ENCODE results near the gene RDH5. TPM values are rescaled to one million over a fixed set of nuclear protein-coding genes. Genes with fewer than 3 reads are reported as not detected.

The RDH5 gene
- total RNA-seq, 1 donor from 2014 or later: 11.1 TPM

DNA sequence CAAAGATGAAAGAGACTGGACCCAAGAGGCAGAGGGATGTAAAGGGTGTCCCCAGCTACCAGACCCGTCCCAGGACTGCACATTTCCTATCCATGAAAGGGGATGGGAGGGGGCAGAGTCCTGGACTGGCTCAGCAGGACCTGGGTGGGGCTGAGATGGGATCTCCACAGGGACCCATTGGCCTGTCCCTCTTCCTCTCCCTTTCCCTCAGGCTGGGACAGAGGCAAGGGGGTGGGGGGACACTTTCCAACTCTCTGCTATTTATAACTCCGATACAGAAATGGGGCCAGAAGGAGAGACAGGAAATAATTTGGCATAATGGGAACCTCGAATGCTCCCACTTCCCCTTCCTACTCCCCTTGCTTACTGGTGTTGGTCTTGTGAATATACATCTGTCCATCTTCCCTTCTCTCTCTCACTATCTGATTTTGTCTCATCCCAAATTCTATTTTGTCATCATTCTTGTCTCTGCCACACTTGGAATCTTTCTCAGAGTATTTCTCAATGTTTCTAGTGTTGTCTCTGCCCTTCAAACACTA, 11.4 kb upstream of the RDH5 start:
- no peak for TF ChIP-seq CTCF (IDR thresholded peaks at IDR 0.05)
- ATAC-seq: peak in 1 of 2 donors; percentile 14
- no peak for DNase-seq
- peaks cover 14% of the 10 kb centered on the region for H3K27me3 ChIP-seq (ENCODE audit: low read depth)
- no peak overlapping the region for H3K4me3 ChIP-seq
- intact Hi-C loops (cut with DNase I): no loop called here
- H3K4me1 ChIP-seq: peaks cover 21% of the 10 kb centered on the region
- no peaks in the 10 kb centered on the region for H3K9me3 ChIP-seq
- no peaks in the 10 kb centered on the region for H3K36me3 ChIP-seq
- no peak overlapping the region for H3K27ac ChIP-seq

- Histone ChIP-seq H3K27me3 (ENCODE audit: low read depth) (peaks cover 6% of the 10 kb centered on the region), H3K9me3 (no peaks in the 10 kb centered on the region), H3K27ac (no peak overlapping the region), H3K36me3 (no peaks in the 10 kb centered on the region), H3K4me3 (no peak overlapping the region), H3K4me1 (peaks cover 33% of the 10 kb centered on the region)
- TF ChIP-seq CTCF (IDR thresholded peaks at IDR 0.05): no peak
- DNase-seq (no peak), ATAC-seq (no peak)
- intact Hi-C loops (cut with DNase I): no loop called here
Measured at GRCh38 chr12:55711786-55712553, 8.2 kb upstream of the RDH5 start.

- TF ChIP-seq CTCF (IDR thresholded peaks at IDR 0.05): no peak
- Histone ChIP-seq H3K36me3 (peaks cover under 1% of the 10 kb centered on the region), H3K9me3 (no peaks in the 10 kb centered on the region), H3K4me1 (peaks cover 36% of the 10 kb centered on the region), H3K27ac (no peak overlapping the region), H3K27me3 (ENCODE audit: low read depth) (no peaks in the 10 kb centered on the region), H3K4me3 (no peak overlapping the region)
- ATAC-seq (no peak), DNase-seq (no peak)
- intact Hi-C loops (cut with DNase I): no loop called here
Measured at GRCh38 chr12:55712700-55713415, 7.3 kb upstream of the RDH5 start.

- Histone ChIP-seq H3K27me3 (ENCODE audit: low read depth) (no peaks in the 10 kb centered on the region), H3K9me3 (no peaks in the 10 kb centered on the region), H3K27ac (no peak overlapping the region), H3K36me3 (peaks cover 6% of the 10 kb centered on the region), H3K4me3 (no peak overlapping the region), H3K4me1 (peaks cover 37% of the 10 kb centered on the region)
- ATAC-seq (no peak), DNase-seq (no peak)
- intact Hi-C loops (cut with DNase I): no loop called here
- TF ChIP-seq CTCF (IDR thresholded peaks at IDR 0.05): no peak
Measured at GRCh38 chr12:55713721-55714120, 6.5 kb upstream of the RDH5 start.

- Histone ChIP-seq H3K36me3 (peaks cover 16% of the 10 kb centered on the region), H3K27me3 (ENCODE audit: low read depth) (no peaks in the 10 kb centered on the region), H3K4me3 (peak overlapping the region; percentile 78), H3K9me3 (no peaks in the 10 kb centered on the region), H3K27ac (peak overlapping the region; percentile 90), H3K4me1 (peaks cover 46% of the 10 kb centered on the region)
- intact Hi-C loops (cut with DNase I): no loop called here
- TF ChIP-seq CTCF (IDR thresholded peaks at IDR 0.05): no peak
- no peak for ATAC-seq
- no peak for DNase-seq
Measured at GRCh38 chr12:55715169-55715764, 4.9 kb upstream of the RDH5 start.

All from lower lobe of right lung (tissue), 2 donors.